GM21360 (cell line): Measurements from ENCODE around the gene LRRC27.

Experiments used
- ATAC-seq: cut with Tn5 transposase; IDR thresholded peaks from one replicate; pipeline ENCODE4 v1.9.1; 2021; ENCODE audit warnings: mild to moderate bottlenecking, moderate library complexity; ENCODE audit not compliant: unreplicated experiment

Gene LRRC27

GRCh38 chr10:132410779-132411532, 79.0 kb downstream of the LRRC27 start:
- ATAC-seq = no peak

GRCh38 chr10:132411561-132412253, 79.7 kb downstream of the LRRC27 start:
- no peak for ATAC-seq

- no peak for ATAC-seq
Observed at GRCh38 chr10:132412316-132413192, 80.6 kb downstream of the LRRC27 start.

- ATAC-seq = no peak
Observed at GRCh38 chr10:132413226-132414205, 81.5 kb downstream of the LRRC27 start.

DNA sequence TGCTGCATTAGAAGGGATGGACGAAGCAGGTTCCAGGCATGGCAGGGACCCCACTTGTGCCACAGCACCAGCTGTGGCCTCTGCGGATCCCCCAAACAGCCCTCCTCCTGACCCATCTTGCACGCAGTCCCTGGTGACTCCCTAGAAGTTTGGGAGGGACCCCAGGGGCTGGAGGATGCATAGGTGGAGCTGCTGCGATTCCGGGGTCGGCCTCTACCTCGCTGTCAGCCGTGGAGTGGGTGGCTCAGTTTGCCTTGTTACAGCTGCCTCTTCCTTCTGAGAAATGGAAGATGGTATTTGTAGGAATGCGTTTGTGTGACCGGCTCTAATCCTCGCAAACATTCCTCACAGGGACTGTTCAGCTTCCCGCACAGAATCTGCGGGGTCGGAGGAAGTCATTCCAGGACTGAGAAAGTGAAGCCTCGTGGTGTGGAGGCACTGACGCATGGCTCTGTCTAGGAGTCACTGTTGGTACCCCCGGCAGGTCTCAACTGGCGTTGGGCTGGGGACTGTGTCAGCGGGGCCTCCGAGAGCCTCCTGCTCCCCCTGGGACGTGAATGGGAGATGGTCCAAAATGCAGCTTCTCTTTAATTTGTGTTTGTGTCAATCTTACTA, 82.5 kb downstream of the LRRC27 start:
- ATAC-seq = no peak

DNA sequence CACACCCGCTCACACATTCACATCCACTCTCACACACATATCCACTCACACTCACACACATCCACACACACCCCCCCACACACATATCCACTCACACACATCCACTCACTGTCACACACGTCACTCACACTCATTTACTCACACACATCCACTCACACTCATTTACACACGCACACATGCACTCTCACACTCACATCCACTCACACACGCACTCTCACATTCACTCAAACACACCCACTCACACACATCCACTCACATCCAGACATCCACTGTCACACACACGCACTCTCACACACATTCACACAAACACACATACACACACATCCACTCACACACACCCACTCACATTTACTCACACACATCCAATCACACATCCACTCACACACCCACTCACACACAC, 83.3 kb downstream of the LRRC27 start:
- no peak for ATAC-seq

GRCh38 chr10:132415956-132416355, 84.0 kb downstream of the LRRC27 start:
- no peak for ATAC-seq

- ATAC-seq = no peak
Observed at GRCh38 chr10:132416566-132417256, 84.7 kb downstream of the LRRC27 start.

GRCh38 chr10:132417257-132417910, 85.4 kb downstream of the LRRC27 start:
- no peak for ATAC-seq

DNA sequence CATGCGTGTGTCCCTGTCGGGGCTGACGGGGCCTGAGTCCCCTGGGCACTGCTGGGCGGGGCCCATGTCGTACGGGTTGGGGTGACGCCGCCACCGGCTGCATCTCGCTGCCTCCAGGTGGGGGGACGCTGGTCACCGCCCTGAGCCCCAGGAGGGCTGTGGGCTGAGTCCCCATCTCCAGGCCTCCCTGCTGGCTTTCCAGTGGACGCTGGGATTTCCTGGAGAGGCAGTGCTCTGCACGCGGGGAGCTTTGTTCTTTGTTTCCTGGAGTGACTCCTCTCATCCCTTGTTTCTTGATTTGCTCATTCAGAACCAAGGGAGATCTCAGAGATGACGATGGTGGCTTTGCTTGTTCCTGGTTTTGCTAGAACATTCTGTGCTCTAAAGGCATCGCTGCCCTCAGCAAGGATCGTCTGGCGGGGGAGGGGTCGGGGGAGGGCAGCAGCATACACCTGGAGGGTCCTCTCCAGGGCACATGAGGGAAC, 86.0 kb downstream of the LRRC27 start:
- ATAC-seq = no peak

- no peak for ATAC-seq
Observed at GRCh38 chr10:132418527-132419416, 86.8 kb downstream of the LRRC27 start.

DNA sequence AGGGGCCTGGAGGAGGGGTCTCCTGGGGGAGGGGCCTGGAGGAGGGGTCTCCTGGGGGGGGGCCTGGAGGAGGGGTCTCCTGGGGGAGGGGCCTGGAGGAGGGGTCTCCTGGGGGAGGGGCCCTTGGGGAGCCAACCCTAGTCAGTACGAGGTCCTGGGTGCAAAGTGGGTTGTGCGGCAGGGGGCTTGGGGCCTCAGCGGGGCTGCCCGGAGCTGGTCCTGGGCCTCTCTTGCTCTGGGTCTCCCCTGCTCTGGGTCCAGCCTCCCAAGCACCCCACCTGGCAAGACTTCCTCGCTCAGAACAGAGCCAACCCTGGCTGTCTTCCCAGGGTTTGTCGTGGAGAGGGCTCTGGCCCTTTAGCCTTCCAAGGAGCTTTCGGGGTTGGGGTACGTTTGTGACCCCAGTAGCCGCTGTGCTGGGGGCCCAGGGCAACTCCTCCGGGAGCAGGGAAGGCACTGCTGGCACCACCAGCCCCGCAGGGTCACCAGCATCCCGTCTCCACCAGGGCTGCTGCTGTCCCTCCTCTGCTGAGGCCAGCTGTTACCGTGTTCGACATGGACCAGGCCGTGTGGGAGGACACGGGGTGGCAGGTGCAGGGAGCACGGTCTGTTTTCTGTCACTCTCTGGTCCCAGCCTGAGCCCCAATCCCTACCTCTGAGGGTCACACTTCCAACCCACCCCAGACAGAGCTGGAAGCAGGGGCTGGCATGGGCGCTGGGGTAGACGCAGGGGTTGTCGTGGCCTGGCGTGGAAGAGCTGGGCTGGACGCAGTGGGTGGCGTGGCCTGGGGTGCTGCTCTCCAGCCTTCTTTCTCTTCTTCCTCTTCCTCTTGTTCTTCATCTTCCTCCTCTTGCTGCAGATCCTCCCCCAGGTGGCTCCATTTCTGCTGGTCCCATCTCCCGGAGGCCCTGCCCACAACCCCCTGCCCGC, 87.8 kb downstream of the LRRC27 start:
- no peak for ATAC-seq

DNA sequence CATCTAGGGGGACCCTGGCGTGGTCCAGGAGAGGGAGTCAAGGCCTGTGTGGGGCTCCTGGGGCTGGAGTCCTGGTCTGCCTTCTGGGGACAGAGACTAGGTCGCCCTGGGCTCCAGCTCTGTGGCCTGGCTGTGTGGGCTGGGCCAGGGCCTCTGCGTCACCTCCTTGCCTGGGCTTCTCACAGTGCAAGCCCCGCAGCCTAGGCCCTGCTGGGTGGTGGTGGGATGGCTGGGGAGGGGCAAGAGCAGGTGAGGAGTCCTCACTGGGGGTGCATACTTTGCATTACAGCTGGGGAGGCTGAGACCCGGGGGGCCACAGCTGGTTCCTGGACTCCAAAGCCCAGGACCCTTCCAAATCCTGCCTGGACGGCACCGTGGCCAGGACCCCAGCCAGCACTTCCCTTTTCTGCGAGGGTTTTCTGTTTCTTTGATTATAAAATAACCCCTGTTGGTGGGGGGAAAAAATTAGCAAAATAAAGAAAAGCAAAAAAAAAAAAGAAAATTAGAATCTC, 88.5 kb downstream of the LRRC27 start:
- no peak for ATAC-seq

GRCh38 chr10:132420981-132421846, 89.2 kb downstream of the LRRC27 start:
- peak; percentile 42 for ATAC-seq
